Ammon's horn (tissue), 1 donor: ENCODE results near the gene RAF1.
"Not testable (repeated sequence)": the region's sequence is repeated elsewhere in the genome, so short reads cannot be mapped to it uniquely, and the experiment has no call there.

Experiments
- DNase-seq: peaks from one replicate; pipeline ENCODE4 v3.0.0-alpha.2; 2016; ENCODE audit warnings: low spot score

The RAF1 gene

DNA sequence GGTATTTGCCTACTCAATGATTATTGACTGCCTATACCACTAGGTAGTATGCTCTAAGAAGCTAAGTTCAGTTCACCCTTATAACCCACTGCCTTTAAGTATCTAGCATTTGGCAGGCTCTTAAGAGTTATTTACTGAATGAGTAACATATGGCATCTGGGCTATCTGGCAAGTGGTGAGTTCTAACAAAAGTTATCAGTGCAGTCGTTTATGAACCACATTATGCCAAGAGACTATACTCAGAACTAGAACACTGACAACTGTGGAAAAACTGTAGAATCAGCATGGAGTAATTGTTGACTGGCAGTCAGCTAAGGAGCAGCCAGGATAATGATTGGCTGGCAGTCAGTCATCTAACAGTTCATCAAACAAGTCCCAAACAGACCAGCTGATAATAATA lies 25.8 kb downstream of the RAF1 start:
- peak; percentile 8 for DNase-seq

GRCh38 chr3:12633108-12633507 lies 30.8 kb downstream of the RAF1 start:
- DNase-seq, result no peak

DNA sequence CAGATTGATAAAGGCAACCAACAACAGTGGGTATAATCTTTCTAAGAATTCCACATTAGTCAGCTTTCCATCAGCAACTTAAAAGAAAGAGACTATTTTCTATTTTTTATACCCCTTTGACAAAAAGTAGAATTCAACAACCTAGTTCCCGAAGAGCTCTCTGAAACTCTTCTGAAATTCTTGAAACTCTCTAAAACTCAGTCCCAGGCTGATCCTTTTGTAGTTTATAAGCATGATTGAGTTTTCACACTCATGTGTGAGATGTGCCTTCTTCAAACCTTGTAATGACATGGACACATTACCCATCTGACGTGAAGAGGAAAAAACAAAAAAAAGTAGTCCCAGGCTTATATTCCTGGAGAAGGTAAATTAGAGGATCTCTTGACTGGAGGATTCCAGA lies 31.4 kb downstream of the RAF1 start:
- DNase-seq, result no peak

- not testable (repeated sequence) for DNase-seq
Measured at GRCh38 chr3:12630843-12631242, 33.1 kb downstream of the RAF1 start.

DNA sequence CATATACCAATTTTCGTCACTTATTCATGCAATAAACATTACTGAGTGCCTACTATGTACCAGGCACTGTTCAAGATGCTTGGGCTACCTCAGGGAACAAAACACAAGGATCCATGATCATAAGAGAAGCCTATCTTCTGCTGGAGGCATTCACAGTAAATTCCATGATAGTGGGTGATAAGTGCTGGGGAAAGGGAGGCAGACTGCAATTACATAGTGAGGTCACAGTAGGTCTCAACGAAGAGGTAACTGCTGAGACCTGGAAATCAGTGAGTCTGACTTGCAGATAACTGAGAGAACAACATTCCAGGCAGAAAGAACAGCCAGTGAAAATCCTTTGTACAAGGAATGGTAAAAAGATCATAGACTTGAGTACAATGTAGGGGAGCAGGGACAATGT lies 33.6 kb downstream of the RAF1 start:
- no peak for DNase-seq

DNA sequence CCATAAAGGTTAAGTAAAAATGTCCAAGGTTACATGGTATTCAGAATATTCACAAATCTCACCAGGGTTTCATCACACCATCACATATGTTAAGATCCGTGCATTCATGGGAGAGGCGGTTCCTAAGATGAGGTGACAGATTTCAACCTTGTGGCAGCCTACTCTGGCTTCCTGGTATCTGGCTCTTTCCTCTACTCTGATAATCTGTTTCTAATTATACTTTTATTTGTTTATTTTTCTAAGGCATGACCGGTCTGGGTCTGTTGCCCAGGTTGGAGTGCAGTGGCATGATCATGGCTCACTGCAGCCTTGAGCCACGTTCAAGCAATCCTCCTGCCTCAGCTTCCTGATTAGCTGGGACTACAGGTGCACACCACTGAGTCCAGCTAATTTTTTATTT lies 34.4 kb downstream of the RAF1 start:
- no peak for DNase-seq

DNA sequence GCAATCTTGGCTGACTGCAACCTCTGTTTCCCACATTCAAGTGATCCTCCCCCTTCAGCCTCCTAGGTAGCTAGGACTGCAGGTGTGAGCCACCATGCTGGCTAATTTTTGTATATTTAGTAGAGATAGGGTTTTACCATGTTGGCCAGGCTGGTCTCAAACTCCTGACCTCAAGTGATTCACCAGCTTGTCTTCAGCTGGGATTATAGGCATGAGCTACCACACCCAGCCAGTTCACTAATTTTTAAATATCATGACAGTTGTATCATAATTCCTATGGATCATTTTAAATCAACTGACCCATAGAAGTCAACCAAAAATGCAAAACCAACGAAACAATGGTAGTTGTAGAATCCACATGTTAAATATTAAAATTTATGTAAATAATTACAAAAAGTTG lies 35.1 kb downstream of the RAF1 start:
- no peak for DNase-seq

DNA sequence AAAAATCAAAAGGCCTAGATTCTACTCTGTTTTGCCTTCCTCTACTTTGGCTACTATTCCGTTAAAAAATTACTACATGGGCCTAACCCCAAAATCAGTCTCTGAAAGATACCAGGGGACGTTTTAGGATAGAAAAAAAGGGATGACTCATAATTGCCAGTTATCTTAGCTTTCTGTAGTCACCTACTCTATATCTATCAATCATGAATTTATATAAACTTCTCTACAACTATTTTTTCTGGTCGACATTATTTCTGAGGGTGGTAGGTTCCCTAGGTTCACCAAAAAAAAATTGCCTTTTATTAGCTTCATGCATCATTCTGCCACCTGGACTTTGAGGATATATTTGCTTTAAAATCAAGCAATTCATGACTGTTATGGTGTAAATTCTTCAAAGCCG lies 36.5 kb downstream of the RAF1 start:
- DNase-seq, result no peak

DNA sequence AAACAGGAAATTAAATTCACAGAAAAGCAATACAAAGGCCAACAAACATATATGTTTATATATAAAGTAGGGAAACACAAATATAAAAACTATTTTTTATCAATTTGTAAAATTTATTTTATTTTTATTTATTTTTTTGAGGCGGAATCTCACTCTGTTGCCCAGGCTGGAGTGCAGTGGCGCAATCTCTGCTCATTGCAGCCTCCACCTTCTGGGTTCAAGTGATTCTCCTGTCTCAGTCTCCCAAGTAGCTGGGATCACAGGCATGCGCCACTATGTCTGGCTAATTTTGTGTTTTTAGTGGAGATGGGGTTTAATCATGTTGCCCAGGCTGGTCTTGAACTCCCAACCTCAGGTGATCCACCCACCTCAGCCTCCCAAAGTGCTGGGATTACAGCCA lies 39.0 kb downstream of the RAF1 start:
- not testable (repeated sequence) for DNase-seq

GRCh38 chr3:12624056-12624455 lies 39.9 kb downstream of the RAF1 start:
- no peak for DNase-seq

GRCh38 chr3:12622335-12622734 lies 41.6 kb downstream of the RAF1 start:
- no peak for DNase-seq

DNA sequence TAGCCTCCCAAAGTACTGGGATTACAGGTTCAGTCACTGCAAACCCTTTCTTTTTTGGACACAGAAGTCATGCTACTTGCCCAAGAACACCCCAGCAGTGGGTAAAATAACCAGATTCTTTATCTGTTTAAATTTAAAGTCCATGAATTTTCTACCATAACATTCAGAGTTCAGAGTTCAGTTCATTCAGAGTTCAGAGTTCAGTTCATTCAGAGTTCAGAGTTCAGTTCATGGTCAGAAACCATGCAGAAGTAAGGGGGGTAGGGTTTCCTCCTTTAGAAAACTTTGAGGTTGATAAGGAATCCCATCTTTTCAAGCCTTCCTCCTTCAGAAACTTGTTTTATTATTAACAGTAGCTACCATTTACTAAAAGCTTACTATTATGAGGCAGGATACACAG lies 43.2 kb downstream of the RAF1 start:
- DNase-seq, result no peak

GRCh38 chr3:12620305-12620704 lies 43.6 kb downstream of the RAF1 start:
- DNase-seq, result no peak

GRCh38 chr3:12618426-12618825 lies 45.5 kb downstream of the RAF1 start:
- peak; percentile 35 for DNase-seq

- DNase-seq, result no peak
Measured at GRCh38 chr3:12615266-12615665, 48.7 kb downstream of the RAF1 start.

- DNase-seq, result no peak
Measured at GRCh38 chr3:12613250-12613649, 50.7 kb downstream of the RAF1 start.

- DNase-seq, result no peak
Measured at GRCh38 chr3:12612514-12613226, 51.2 kb downstream of the RAF1 start.

GRCh38 chr3:12611117-12611516 lies 52.8 kb downstream of the RAF1 start:
- DNase-seq, result no peak

- no peak for DNase-seq
Measured at GRCh38 chr3:12608376-12608775, 55.5 kb downstream of the RAF1 start.

DNA sequence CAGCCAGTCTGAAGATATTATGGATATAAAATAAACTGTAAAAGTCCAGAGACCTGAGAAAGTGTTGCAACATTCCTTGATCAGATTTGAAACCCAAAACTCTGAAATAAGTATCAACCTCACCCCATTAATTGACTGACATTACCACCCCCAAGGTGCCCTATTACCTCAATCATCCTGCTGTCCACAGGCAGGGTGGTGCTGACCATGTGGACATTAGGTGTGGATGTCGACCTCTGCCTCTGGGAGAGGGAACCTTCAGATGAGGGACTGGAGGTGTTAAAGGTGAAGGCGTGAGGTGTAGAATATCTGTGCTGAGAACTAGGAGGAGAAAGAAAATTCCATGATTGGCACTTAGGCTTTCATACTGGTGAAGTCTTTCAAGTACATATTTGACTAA lies 59.9 kb downstream of the RAF1 start:
- no peak for DNase-seq

DNA sequence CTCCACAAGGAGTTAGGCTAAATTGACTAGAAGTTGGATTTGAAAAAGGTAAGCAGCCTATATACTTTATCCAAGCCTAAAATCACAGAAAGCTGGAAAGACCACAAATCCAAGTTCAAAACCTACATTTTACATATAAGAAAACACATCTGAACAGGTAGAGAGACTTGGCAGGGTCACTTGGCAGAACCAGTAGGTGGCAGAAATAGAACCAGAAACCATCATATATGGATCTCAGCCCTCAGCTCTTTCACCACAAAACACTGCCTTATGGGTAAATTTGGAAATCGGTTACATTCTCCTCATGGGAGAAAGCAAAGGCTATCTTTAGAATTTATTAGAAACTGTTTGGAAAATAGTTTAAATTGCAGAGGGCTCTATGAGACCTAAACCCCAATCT lies 62.8 kb downstream of the RAF1 start:
- no peak for DNase-seq

- DNase-seq, result no peak
Measured at GRCh38 chr3:12598890-12599289, 65.0 kb downstream of the RAF1 start.

GRCh38 chr3:12593473-12593872 lies 70.4 kb downstream of the RAF1 start:
- no peak for DNase-seq

DNA sequence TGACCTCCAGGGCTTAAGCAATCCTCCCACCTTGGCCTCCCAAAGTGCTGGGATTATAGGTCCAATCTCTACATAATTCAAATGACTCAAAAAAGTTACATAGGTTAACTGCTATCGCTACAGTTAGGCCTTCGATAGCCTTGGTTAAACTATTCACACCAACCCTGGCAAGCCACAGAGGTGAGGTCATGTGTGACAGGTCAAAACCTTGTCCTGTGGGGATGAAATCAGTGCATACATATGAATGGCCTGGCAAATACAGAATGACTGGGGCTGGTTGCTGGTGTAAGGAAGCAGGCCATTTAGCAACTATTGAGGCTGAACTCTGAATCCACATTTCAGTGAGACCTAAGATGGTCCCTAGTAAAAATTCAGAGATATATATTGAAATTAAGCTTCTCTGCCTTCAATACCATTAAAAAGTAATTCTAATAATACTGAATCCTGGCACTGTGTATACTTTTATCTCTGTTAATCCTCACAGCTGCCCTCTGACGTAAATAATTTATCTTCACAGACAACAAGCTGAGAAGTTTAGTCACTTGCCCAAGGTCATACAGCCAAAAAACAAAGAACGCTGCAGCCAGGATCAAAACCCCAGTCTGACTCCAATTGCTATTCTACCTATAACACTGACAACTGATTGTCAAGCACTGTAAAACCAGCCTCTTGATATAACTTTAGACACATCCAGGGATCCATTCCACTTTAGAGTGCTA lies 71.8 kb downstream of the RAF1 start:
- DNase-seq, result no peak
